GM18508 (cell line): ENCODE results near the gene DOCK2.

Experiments
- ATAC-seq: cut with Tn5 transposase; IDR thresholded peaks from one replicate; pipeline ENCODE4 v1.9.1; 2021; ENCODE audit warnings: moderate number of reproducible peaks; ENCODE audit not compliant: insufficient read depth, unreplicated experiment

DOCK2 gene

GRCh38 chr5:169838688-169839087 is 201.6 kb downstream of the DOCK2 start:
- no peak for ATAC-seq

DNA sequence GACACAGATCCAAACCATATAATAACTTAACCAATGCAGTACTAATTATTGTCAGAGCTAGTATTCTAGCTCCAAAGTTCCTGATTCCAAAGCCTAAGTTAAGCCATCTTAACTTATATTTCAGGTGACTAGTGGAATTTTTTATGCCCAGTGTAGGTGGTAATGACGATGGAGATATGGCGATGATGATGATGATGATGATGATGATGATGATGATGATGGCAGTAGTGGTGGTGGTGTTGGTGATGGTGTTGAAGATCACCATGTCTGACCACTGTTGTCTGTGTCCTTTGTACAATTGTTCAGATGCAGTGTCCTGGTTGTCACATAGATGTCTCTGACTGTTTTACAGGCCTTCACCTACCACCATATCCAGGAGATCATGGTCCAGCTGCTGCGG is 203.3 kb downstream of the DOCK2 start:
- no peak for ATAC-seq

GRCh38 chr5:169842699-169843098 is 205.6 kb downstream of the DOCK2 start:
- no peak for ATAC-seq

DNA sequence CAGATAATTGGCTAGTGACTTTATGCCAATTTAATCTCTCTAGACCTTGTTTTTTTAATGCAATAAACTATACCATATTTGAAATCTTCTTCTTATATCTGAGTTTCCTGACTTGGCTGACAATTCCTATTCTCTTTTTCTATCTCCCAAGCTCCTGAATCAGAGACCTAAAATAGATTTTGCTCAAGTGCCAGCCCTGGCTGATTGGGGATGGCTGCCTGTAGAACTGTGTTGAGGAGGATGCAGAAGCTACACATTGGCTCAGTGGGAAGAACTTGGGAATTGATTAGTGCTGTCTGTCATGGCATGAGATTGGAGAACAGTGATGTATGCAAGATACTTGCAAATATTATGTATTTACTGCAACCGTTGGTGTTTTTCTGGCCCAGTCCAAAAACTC is 210.4 kb downstream of the DOCK2 start:
- ATAC-seq, result no peak

DNA sequence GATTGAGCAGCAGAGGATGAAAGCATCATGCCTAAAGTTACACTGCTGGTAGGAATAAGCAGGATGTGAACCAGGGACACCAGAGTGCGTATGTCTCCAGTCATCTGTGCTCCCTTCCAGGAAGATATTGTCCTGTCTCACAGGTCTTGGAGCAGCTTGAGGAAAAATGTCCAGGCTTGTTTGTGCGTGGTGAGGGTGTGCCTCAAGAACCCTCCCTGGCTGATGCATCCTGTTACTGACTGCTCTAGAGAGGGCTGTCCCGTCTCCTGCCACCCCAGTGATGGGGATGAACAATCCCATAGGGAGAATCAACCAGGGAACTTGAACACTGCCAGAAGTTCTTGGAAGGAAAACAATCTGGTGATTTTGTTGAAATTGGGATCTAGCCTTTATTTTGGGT is 211.2 kb downstream of the DOCK2 start:
- no peak for ATAC-seq

GRCh38 chr5:169848792-169849191 is 211.7 kb downstream of the DOCK2 start:
- ATAC-seq, result no peak

DNA sequence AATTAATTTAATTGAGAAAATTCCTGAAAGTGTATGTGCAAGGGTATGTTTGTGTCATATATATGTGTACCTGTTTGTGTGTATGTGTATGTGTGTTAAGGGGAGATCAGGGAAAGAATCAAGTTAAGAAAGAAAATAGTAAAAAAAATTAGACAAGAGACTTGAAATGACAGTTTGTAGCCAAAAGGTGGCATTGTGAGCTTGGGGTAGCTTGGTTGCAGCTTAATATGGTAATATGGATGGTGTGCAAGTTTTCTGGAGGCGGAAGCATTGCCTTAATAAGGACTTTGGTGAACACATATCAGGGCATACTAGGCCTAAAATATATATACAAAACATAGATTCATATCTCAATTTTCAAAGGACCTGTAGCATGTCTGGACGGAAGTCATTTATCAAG is 213.3 kb downstream of the DOCK2 start:
- ATAC-seq, result no peak

GRCh38 chr5:169851321-169851850 is 214.3 kb downstream of the DOCK2 start:
- no peak for ATAC-seq

- ATAC-seq, result no peak
Observed at GRCh38 chr5:169856571-169856970, 219.5 kb downstream of the DOCK2 start.

GRCh38 chr5:169860585-169860984 is 223.5 kb downstream of the DOCK2 start:
- ATAC-seq, result no peak

DNA sequence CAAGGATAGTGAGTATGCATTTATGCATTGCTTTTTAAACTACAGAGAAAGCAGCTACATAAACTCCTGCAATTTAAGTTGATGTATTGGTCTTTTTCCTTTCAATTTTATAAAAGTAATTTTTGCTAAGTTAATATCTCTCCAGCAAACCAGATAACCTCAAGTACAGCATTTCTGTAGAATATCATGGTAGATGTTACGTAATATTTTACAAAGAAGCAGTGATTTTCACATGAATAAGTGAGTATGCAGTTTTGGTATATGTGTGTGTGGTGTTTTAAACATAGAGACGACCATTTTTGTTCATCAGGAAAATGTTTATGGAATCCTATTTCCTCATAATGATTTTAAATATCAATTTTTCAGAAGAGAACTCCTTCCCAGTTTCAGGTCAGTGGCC is 224.4 kb downstream of the DOCK2 start:
- no peak for ATAC-seq

DNA sequence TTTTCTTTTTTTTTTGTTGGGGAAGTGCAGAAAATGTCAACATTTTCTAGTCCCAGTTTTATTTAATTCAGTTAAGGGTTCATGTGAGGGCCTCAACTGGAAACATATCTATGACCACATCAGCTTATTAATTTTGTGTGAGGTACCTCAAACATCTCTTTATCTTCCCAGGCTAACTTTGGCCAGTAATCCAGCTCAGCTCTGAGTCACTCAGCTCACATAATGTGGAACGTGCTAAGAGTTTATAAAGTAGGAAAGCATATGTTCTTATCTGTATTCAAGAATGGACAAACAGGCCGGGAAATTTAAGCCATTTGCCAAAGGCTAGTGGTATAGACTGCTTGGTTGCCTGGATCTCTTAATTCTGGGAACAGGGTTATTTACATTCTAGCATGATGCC is 224.9 kb downstream of the DOCK2 start:
- no peak for ATAC-seq

- no peak for ATAC-seq
Observed at GRCh38 chr5:169862391-169862811, 225.3 kb downstream of the DOCK2 start.

GRCh38 chr5:169864483-169864882 is 227.4 kb downstream of the DOCK2 start:
- no peak for ATAC-seq

DNA sequence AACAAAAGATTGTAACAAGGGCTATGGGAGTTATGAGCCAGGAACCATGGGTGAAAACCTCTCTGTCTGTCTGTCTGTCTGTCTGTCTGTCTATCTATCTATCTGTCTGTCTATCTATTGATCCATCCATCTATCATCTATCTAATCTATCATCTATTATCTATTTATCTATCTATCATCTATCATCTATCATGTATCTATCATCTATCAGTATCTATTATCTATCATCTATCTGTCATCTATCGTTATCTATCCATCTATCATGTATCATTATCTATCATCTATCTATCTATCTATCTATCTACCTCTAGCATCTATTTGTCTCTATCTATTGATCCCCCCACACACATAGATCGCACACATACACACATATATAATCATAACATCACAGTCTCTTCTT is 230.3 kb downstream of the DOCK2 start:
- ATAC-seq, result no peak

- ATAC-seq, result no peak
Observed at GRCh38 chr5:169869066-169869465, 232.0 kb downstream of the DOCK2 start.

- ATAC-seq, result no peak
Observed at GRCh38 chr5:169870211-169870610, 233.1 kb downstream of the DOCK2 start.

- ATAC-seq, result no peak
Observed at GRCh38 chr5:169871826-169872490, 234.9 kb downstream of the DOCK2 start.

DNA sequence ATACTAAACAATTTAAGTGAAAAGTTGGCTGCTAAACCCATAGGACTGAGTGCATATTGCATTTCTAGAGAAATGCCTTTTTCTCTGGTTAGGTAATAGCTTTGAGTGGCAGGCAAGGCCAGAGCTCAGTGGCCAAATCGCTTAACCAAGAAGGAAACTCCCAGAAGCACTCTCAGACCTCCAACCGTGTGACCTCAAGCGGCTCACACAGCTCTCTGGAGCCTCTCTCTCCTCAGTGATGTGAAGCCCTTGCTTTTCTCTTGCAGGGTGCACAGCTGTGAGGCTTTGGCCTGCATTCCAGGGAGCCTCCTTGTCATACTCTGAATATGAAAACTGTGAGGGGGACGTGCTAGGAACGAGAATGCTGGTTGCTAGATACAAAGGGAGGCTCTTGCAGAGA is 236.6 kb downstream of the DOCK2 start:
- ATAC-seq, result no peak

DNA sequence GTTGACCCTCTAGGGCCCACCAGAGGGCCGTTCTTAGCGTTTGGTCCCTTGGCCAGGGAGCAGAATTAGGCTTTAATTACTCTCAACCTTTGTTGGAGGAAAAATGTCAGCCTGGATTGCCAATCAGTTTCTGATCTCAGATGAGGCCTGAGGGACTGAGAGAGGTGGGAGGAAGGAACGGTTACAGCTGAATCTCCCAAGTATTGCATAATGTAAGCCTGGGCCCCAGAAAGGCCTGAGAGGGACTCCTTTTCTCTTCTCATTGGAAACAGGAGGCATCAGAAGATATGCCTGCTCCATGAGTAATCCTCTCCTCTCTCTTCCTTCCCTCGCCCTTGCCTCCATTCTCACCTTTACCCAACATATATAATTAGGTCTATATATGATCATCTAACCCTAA is 237.5 kb downstream of the DOCK2 start:
- ATAC-seq, result no peak

DNA sequence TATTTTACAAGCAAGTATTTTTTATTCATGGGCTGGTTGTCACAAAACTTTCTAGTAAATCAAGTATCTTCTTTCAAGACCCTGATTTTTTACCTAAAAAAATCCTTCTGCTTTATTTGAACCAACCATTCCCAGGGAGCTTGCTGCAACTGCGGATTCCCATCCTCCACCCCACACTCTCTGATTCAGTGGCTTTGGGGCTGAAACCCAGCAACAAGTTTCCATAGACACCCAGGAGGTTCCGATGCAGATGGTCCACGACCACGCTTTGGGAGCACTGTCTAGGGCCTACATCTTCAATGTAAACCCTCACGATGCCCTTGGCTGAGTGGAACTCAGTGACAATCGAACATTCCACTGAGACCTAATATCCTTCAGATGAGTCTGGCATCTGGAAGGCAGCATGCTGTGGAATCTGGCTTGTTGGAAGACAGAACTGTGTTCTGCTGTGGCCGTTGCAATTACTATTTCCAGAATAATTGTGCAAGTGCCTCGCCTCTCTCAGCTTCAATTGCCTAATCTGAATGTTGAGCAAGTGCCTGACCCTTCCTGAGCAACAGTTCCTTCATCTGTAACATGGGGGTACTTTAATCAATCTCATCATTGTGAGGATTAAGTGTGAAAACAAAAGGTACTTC is 238.1 kb downstream of the DOCK2 start:
- ATAC-seq, result no peak

DNA sequence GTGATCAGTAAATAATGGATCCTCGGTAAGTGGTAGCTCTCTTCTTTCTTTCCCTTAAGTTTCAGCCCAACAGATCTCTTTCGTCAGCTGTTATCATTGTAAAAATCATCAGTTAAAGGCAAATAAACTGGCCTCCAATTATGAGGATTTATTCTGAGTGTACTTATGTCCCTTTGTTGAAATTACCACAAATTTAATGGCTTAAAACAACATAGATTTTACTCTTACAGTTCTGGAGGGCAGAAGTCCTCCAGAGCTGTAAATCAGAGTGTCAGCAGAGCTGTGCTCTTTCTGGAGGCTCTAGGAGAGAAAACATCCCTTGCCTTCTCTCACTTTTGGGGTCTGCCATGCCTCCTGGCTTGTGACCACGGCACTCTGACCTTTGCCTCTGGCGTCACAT is 238.7 kb downstream of the DOCK2 start:
- ATAC-seq, result no peak
